D721Med (cell line): ENCODE results near the gene SEC22A.
A peak's percentile ranks its signal among the peaks of the same experiment; 100 is the strongest.

ENCODE experiments used
- DNase-seq: peaks from one replicate; pipeline ENCODE4 v3.0.0; 2011; ENCODE audit warnings: low spot score; ENCODE audit not compliant: insufficient read length
- FAIRE-seq: peaks from 2 replicates; lab custom pipeline; 2011; peaks lifted over from hg19 to GRCh38; lab: Jason Lieb, UNC
- TF ChIP-seq, protein P1 (sequence below): IDR thresholded peaks from 2 replicates; pipeline ENCODE4 v1.5.1; 2012; ENCODE audit warnings: mild to moderate bottlenecking, control low read depth; ENCODE audit not compliant: insufficient read depth; ENCODE audit errors: missing control alignments

SEC22A gene, protein sequence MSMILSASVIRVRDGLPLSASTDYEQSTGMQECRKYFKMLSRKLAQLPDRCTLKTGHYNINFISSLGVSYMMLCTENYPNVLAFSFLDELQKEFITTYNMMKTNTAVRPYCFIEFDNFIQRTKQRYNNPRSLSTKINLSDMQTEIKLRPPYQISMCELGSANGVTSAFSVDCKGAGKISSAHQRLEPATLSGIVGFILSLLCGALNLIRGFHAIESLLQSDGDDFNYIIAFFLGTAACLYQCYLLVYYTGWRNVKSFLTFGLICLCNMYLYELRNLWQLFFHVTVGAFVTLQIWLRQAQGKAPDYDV

GRCh38 chr3:123201557-123202427 lies at the start of gene SEC22A:
SEC22A (plus strand) TSS chr3:123201943; CDS start chr3:123209218, 7,275 bp downstream.
- TF ChIP-seq, protein P1, sequence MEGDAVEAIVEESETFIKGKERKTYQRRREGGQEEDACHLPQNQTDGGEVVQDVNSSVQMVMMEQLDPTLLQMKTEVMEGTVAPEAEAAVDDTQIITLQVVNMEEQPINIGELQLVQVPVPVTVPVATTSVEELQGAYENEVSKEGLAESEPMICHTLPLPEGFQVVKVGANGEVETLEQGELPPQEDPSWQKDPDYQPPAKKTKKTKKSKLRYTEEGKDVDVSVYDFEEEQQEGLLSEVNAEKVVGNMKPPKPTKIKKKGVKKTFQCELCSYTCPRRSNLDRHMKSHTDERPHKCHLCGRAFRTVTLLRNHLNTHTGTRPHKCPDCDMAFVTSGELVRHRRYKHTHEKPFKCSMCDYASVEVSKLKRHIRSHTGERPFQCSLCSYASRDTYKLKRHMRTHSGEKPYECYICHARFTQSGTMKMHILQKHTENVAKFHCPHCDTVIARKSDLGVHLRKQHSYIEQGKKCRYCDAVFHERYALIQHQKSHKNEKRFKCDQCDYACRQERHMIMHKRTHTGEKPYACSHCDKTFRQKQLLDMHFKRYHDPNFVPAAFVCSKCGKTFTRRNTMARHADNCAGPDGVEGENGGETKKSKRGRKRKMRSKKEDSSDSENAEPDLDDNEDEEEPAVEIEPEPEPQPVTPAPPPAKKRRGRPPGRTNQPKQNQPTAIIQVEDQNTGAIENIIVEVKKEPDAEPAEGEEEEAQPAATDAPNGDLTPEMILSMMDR, result no peak
- no peak for FAIRE-seq
- DNase-seq, result peak; percentile 63

DNA sequence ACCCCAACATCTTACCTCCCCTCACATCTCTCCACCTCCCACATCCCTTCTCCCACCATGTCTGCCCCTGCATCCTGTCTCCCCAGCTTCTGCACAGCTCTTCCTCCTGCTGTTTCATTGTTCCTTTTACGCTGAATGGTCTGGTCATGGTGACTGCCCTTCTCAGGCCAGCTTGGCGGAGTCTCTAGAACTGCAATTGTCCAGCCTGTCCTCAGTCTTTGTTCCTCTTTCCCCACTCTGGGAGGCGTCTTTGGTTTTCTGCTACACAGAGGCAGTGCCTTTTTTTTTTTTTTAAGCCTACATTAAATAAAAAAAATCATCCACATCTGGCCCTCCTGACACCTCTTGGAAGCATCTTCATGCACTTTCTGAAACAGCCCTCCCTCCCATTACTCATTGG lies 49.1 kb upstream of the SEC22A start:
- DNase-seq (no peak), FAIRE-seq (no peak)
- TF ChIP-seq, protein P1, result no peak

GRCh38 chr3:123153125-123154019 lies 48.4 kb upstream of the SEC22A start:
- TF ChIP-seq, protein P1, result no peak
- no peak for FAIRE-seq
- no peak for DNase-seq

DNA sequence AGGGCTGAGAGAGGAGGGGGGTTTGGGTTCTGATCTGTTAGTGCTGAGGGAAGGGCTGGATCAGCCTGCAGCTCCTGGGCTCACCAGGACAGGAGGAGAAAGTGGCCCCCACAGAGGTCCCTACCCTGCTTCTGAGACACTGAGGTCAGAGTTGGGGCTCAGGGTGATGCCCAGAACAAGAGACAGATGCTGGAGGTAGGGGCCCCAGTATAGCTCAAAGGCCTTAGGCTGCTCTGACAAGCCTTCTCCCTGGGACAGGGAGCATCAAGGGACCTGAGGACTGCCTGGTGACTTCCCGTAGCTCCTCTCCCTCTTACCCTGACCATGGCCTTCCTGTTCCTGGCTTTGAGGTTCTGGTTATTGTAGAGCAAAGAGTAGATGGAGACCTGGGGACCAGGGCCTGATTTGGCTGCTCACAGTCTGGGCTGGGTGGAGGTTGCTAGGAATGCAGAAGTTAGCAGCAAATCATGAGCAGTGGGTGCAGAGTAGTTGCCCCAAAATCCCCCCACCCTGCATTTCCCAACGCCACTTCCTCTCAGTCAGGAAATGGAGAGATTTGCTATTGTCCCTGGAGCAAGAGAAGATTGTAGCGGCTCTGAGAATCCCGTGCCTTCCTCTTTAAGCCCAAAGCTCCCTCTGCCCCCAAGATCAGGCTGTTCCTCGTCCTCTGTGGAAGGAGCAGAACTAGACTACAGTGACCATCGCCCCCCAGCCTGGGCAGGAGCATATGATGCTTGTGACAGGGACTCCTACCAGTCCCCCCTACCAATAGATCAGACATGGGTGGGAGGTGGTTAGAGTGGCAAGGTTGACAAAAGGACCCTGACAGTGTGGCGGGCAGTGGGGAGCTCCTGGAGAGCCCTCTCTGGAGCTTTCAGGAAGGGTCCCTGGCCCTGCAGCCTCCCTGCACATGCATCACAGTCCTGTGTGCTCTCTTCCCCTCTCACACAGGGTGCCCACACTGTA lies 47.4 kb upstream of the SEC22A start:
- TF ChIP-seq, protein P1, result no peak
- FAIRE-seq, result no peak
- DNase-seq, result no peak

DNA sequence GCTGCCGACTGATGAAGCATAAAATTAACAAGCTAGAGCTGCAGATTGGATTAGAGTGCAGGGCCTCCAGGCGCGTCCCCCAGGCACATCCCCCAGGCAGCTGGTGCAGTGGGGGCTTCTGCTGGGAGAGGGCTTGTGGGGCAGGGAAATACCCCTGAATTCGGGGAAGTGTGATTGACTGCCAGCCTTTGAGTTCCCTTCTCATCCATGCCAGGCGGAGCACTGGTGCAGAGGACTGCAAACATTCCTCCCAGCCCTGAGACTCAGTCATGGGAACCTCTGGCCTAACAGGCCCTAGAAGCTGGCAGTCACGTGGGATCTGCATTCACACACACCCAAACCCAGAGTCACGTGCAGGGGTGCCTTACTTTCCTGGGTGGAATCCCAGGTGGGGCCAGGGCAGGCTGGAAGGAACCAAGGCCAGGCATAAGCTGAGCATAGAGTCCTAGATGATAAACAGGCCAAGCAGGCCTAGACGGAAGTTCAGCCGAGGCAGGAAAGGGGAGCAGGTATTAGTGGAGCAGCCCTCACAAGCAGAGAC lies 46.2 kb upstream of the SEC22A start:
- TF ChIP-seq, protein P1, result no peak
- FAIRE-seq (no peak), DNase-seq (no peak)
